H1 (cell line): ENCODE results near the gene SRMS. TPM values are rescaled to one million over a fixed set of nuclear protein-coding genes. Genes with fewer than 3 reads are reported as not detected.

ENCODE experiments used
- CTCF ChIA-PET: fragments of 300-600 bp; sonication (Branson Sonifier 250); formaldehyde crosslinking; loops from one replicate; lab custom pipeline; 2021; ENCODE audit not compliant: partially characterized antibody; lab: Charles Lee
- POLR2A ChIA-PET: fragments of 300-600 bp; sonication (Branson Sonifier 250); formaldehyde crosslinking; loops from one replicate; lab custom pipeline; 2021; ENCODE audit warnings: inconsistent platforms; ENCODE audit not compliant: partially characterized antibody; lab: Charles Lee
- DNase-seq, 2 experiments: peaks; one replicate each; pipeline versions ENCODE4 v3.0.0 to v3.0.0-alpha.2; 2010 to 2022; ENCODE audit warnings: low spot score in 2 of 2, low read depth in 1 of 2, mixed read lengths in 1 of 2
- FAIRE-seq: peaks from 2 replicates; lab custom pipeline; 2011; peaks lifted over from hg19 to GRCh38; lab: Jason Lieb, UNC
- H2AFZ ChIP-seq: 2 replicates; pipeline ENCODE4 v1.8.1; 2012; ENCODE audit warnings: low read length, inconsistent platforms
- H2AK5ac ChIP-seq: 2 replicates; pipeline ENCODE4 v1.6.1; 2013; ENCODE audit warnings: low read depth, low read length
- H2BK120ac ChIP-seq: replicated peaks from 2 replicates; pipeline ENCODE3; 2013; ENCODE audit warnings: low read depth, low read length, inconsistent platforms
- H2BK12ac ChIP-seq: 2 replicates; pipeline ENCODE4 v1.6.1; 2013; ENCODE audit warnings: low read depth, low read length
- H2BK15ac ChIP-seq: 2 replicates; pipeline ENCODE4 v1.6.1; 2013; ENCODE audit warnings: low read length
- H2BK20ac ChIP-seq: 2 replicates; pipeline ENCODE4 v1.6.1; 2013; ENCODE audit warnings: low read length
- H2BK5ac ChIP-seq: 2 replicates; pipeline ENCODE4 v1.6.1; 2013; ENCODE audit warnings: low read depth, low read length
- H3K14ac ChIP-seq: 2 replicates; pipeline ENCODE4 v1.6.1; 2013; ENCODE audit warnings: inconsistent platforms; ENCODE audit not compliant: insufficient read length
- H3K18ac ChIP-seq: 2 replicates; pipeline ENCODE4 v1.6.1; 2013; ENCODE audit warnings: low read length; ENCODE audit errors: extremely low read depth
- H3K23ac ChIP-seq: 2 replicates; pipeline ENCODE4 v1.6.1; 2013; ENCODE audit warnings: inconsistent platforms; ENCODE audit not compliant: insufficient read length
- H3K23me2 ChIP-seq: 2 replicates; pipeline ENCODE4 v1.6.1; 2013; ENCODE audit warnings: low read depth, low read length
- H3K27ac ChIP-seq: 2 replicates; pipeline ENCODE4 v1.6.1; 2011; ENCODE audit warnings: low read depth, low read length, inconsistent platforms
- H3K27me3 ChIP-seq, 4 experiments: replicated peaks in 1 of 4; 1 replicate in 1 of 4; 2 replicates in 3 of 4; pipeline versions ENCODE4 v1.6.1 to v1.8.1; 2011 to 2013; ENCODE audit warnings: low read length in 3 of 4, mild to moderate bottlenecking in 3 of 4, inconsistent platforms in 2 of 4, mixed read lengths in 2 of 4, moderate library complexity in 1 of 4; ENCODE audit not compliant: control insufficient read depth in 3 of 4, insufficient read depth in 3 of 4; ENCODE audit errors: extremely low read depth in 1 of 4
- H3K36me3 ChIP-seq, 4 experiments: 2 replicates each; pipeline versions ENCODE4 v1.6.1 to v1.8.1; 2011 to 2013; ENCODE audit warnings: mild to moderate bottlenecking in 4 of 4, low read length in 3 of 4, moderate library complexity in 2 of 4, control low read depth in 1 of 4, inconsistent platforms in 1 of 4; ENCODE audit not compliant: insufficient read depth in 4 of 4, control insufficient read depth in 2 of 4
- H3K4ac ChIP-seq: replicated peaks from 2 replicates; pipeline ENCODE3; 2013; ENCODE audit warnings: low read length, low read depth, mixed read lengths, inconsistent platforms; ENCODE audit not compliant: insufficient read length
- H3K4me1 ChIP-seq, 4 experiments: replicated peaks in 1 of 4; 1 replicate in 1 of 4; 2 replicates in 3 of 4; pipeline versions ENCODE4 v1.6.1 to v1.8.1; 2011 to 2013; ENCODE audit warnings: low read length in 3 of 4, inconsistent platforms in 2 of 4, mixed read lengths in 1 of 4; ENCODE audit not compliant: insufficient read depth in 4 of 4, control insufficient read depth in 3 of 4
- H3K4me2 ChIP-seq, 2 experiments: 2 replicates each; pipeline versions ENCODE4 v1.6.1 to v1.8.1; 2011 to 2013; ENCODE audit warnings: low read depth in 2 of 2, low read length in 2 of 2, control low read depth in 1 of 2, inconsistent platforms in 1 of 2, mild to moderate bottlenecking in 1 of 2; ENCODE audit not compliant: insufficient read depth in 1 of 2
- H3K4me3 ChIP-seq, 4 experiments: fragments of 200-600, 300-600 bp in 1 of 4; sonication (generic), shearing (Covaris generic), sonication (Bioruptor Twin) in 1 of 4; 2 replicates each; pipeline versions ENCODE4 v1.5.1 to v1.8.1; 2011 to 2016; ENCODE audit warnings: low read length in 4 of 4, low read depth in 3 of 4, control low read depth in 2 of 4, inconsistent platforms in 2 of 4, mild to moderate bottlenecking in 2 of 4, mixed read lengths in 1 of 4, moderate library complexity in 1 of 4; ENCODE audit not compliant: insufficient read depth in 2 of 4; ENCODE audit errors: extremely low read depth in 1 of 4
- H3K56ac ChIP-seq: replicated peaks from 2 replicates; pipeline ENCODE3; 2013; ENCODE audit warnings: low read depth, mild to moderate bottlenecking, mixed read lengths, low read length, inconsistent platforms; ENCODE audit not compliant: insufficient read length
- H3K79me1 ChIP-seq: 2 replicates; pipeline ENCODE4 v1.6.1; 2013; ENCODE audit warnings: low read depth, low read length, control low read depth
- H3K79me2 ChIP-seq, 2 experiments: 2 replicates each; pipeline versions ENCODE4 v1.6.1 to v1.8.1; 2012 to 2013; ENCODE audit warnings: low read length in 2 of 2, mild to moderate bottlenecking in 2 of 2, inconsistent platforms in 1 of 2; ENCODE audit not compliant: insufficient read depth in 2 of 2, control insufficient read depth in 1 of 2
- H3K9ac ChIP-seq, 4 experiments: replicated peaks in 1 of 4; 1 replicate in 1 of 4; 2 replicates in 3 of 4; pipeline versions ENCODE4 v1.6.1 to v1.8.1; 2011 to 2013; ENCODE audit warnings: low read depth in 3 of 4, low read length in 3 of 4, control low read depth in 2 of 4, mild to moderate bottlenecking in 2 of 4, moderate library complexity in 2 of 4, inconsistent platforms in 1 of 4; ENCODE audit errors: extremely low read depth in 1 of 4
- H3K9me3 ChIP-seq, 2 experiments: 2 replicates each; pipeline versions ENCODE4 v1.6.1 to v1.8.1; 2012 to 2013; ENCODE audit warnings: mild to moderate bottlenecking in 2 of 2, moderate library complexity in 2 of 2, control low read depth in 1 of 2, inconsistent platforms in 1 of 2, low read depth in 1 of 2, low read length in 1 of 2, mixed read lengths in 1 of 2; ENCODE audit not compliant: insufficient read depth in 2 of 2
- H4K20me1 ChIP-seq, 2 experiments: replicated peaks in 1 of 2; 2 replicates each; pipeline versions ENCODE3 to v1.8.1; 2011 to 2013; ENCODE audit warnings: inconsistent platforms in 2 of 2, low read length in 2 of 2, mild to moderate bottlenecking in 1 of 2; ENCODE audit not compliant: insufficient read depth in 2 of 2, control insufficient read depth in 1 of 2
- H4K5ac ChIP-seq: 2 replicates; pipeline ENCODE4 v1.6.1; 2013; ENCODE audit warnings: low read length, low read depth, mixed read lengths, inconsistent platforms; ENCODE audit not compliant: insufficient read length
- H4K8ac ChIP-seq: 2 replicates; pipeline ENCODE4 v1.8.0; 2013; ENCODE audit warnings: mild to moderate bottlenecking, moderate library complexity, low read length, inconsistent platforms; ENCODE audit not compliant: insufficient read depth; ENCODE audit errors: extremely low read depth
- H4K91ac ChIP-seq: replicated peaks from 2 replicates; pipeline ENCODE3; 2013; ENCODE audit warnings: low read length, mixed read lengths, inconsistent platforms; ENCODE audit not compliant: insufficient read length
- EGR1 ChIP-seq: IDR thresholded peaks from 2 replicates; pipeline ENCODE4 v1.6.1; 2011; ENCODE audit warnings: low read depth, low read length, borderline replicate concordance
- EZH2 ChIP-seq: fragments of 200-600 bp; sonication (generic); IDR thresholded peaks from 2 replicates; pipeline ENCODE4 v1.7.1; 2012; ENCODE audit warnings: low read depth, mild to moderate bottlenecking, moderate library complexity, low read length, inconsistent platforms; ENCODE audit not compliant: severe bottlenecking
- HDAC6 ChIP-seq: IDR thresholded peaks from one replicate; pipeline ENCODE4 v1.7.1; 2012; ENCODE audit warnings: low read depth, mild to moderate bottlenecking, inconsistent platforms, low read length, moderate library complexity
- KDM5A ChIP-seq: fragments of 200-600 bp; IDR thresholded peaks from 2 replicates; pipeline ENCODE4 v1.7.1; 2012; ENCODE audit warnings: mild to moderate bottlenecking, low read length, inconsistent platforms, mixed read lengths
- SUZ12 ChIP-seq: fragments of 200-600 bp; sonication (generic); IDR thresholded peaks from 2 replicates; pipeline ENCODE4 v1.6.1; 2012; ENCODE audit warnings: mild to moderate bottlenecking, inconsistent platforms, low read length, moderate library complexity, mixed read lengths
- ZNF274 ChIP-seq: IDR thresholded peaks from 2 replicates; pipeline ENCODE4 v1.7.0; 2012; ENCODE audit warnings: low read length, borderline replicate concordance; ENCODE audit errors: extremely low read depth
- WGBS, 2 experiments: shearing (Covaris generic) in 1 of 2; methylation state at CpG; one replicate each; pipeline versions ENCODE4 v1.1.6 to v1.1.7; 2013 to 2015; ENCODE audit warnings: low lambda C conversion rate in 2 of 2, mixed read lengths in 2 of 2, inconsistent platforms in 1 of 2, low coverage in 1 of 2, missing lambda C conversion rate in 1 of 2; ENCODE audit not compliant: insufficient replicate concordance in 2 of 2, insufficient coverage in 1 of 2, insufficient read length in 1 of 2; ENCODE audit errors: extremely low coverage in 1 of 2, missing lambda C conversion rate in 1 of 2; 5-methylcytosine and 5-hydroxymethylcytosine counted together
- polyA plus RNA-seq, 7 experiments: library from polyadenylated mRNA; depleted of rRNA in 3 of 7; stranded (reverse) in 5 of 7; unstranded in 2 of 7; fragments of >200 nt in 5 of 7; fragments of 200-250 nt in 2 of 7; gene quantifications; 1 replicate in 5 of 7; 2 replicates in 1 of 7; 4 replicates in 1 of 7; pipeline versions ENCODE4 v1.2.1 to v1.2.3, GENCODE V29; 2011 to 2013; ENCODE audit warnings: missing spikeins in 2 of 7, mixed read lengths in 2 of 7
- total RNA-seq: library from RNA; stranded (reverse); fragmentation: NEBNext Ultra II Directional; extraction: Animal tissue kit (Norgen Biotek cat#: 25700); gene quantifications from 2 replicates; pipeline ENCODE4 v1.2.1, GENCODE V29; 2021
- TF ChIP-seq, protein P1 (sequence below), 3 experiments: IDR thresholded peaks; 1 replicate in 2 of 3; 2 replicates in 1 of 3; pipeline versions ENCODE4 v1.5.1 to v1.6.1; 2011; ENCODE audit warnings: low read length in 3 of 3, mild to moderate bottlenecking in 3 of 3, inconsistent platforms in 2 of 3, low read depth in 1 of 3, moderate library complexity in 1 of 3; ENCODE audit not compliant: insufficient read depth in 1 of 3; ENCODE audit errors: control extremely low read depth in 1 of 3

SRMS gene
- total and polyA plus RNA-seq, 2 of the 8 experiments (the other 6 are each of a cell fraction or from before 2014, with no cell fraction given): 0.39 to 0.76 TPM

DNA sequence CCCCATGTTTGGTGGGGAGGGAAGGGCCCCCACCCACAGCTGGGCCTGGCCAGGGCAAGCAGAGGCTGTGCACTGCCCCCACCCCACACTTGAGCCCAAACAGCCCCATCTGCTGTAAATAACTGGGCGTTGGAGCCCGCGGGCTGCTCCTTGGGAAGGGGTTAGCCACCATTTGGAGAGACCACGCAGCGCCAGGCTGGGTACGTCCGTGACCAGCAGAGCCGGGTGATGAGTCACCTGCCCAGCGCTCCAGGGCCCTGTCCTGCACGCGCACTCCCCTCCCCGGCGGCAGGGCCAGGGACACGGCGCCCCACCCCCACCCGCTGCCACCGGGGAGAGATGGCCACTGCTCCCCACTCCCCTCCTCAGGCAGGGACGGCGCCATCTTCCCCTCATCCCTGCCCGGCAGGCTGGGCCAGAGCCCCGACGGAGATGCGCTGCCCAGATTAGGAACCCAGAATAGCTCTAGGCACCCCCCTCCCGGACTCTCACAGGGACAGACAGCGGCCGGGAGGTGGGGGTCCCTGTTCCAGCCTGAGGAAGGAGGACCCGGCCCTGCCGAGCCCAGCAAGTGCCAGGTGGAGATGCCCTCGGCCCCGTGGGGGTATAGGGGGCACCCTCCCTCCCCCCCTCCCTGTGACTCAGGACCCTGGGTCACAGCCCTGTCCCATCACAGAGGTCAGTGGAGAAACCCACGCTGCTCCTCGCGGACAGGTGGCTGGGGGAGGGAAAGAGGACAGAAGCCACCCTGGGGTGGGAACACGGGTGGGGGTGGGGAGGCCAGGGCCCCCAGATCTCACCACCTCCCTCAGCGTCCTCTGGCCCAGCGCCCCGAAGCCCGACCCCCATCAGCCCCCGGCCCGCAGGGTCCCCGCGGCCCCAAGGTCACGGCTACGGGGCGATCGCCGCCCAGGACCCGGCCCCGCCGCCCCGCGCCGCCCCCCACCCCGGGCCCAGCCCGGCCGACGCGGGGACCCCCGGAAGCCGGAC lies 49.3 kb downstream of the SRMS start:
- H3K4me3 ChIP-seq: peak overlapping the region; percentile 32 to 66 (median 36)
- no peak overlapping the region for H4K5ac ChIP-seq
- FAIRE-seq: no peak
- no peak overlapping the region for H2BK120ac ChIP-seq
- no peak overlapping the region for H2BK20ac ChIP-seq
- no peak overlapping the region for H2BK15ac ChIP-seq
- no peak overlapping the region for H3K9ac ChIP-seq
- H3K27me3 ChIP-seq: peaks cover 11 to 42% (median 35%) of the 10 kb centered on the region in 4 experiments
- H2AFZ ChIP-seq: no peak overlapping the region
- H3K4me1 ChIP-seq: peaks cover 0 to 32% (median 21%) of the 10 kb centered on the region in 4 experiments; a peak in 6 of 7 replicates
- peak overlapping the region; percentile 5; the same call in 1 of the 2 replicates for H2AK5ac ChIP-seq
- peaks cover 3% of the 10 kb centered on the region; the same call in 1 of the 2 replicates for H3K23me2 ChIP-seq
- peak overlapping the region; percentile 56 to 74 for H3K4me2 ChIP-seq
- no peak overlapping the region for H3K27ac ChIP-seq
- no peaks in the 10 kb centered on the region for H3K79me1 ChIP-seq
- ChIA-PET CTCF (interaction anchor here (1.2 to 3.4 kb wide), 5 partner anchors 20 to 38 kb away, joined by 3 to 31 read pairs (median 23); partner anchors contain the start of genes PPDPF and PTK6), POLR2A (interaction anchor here (1.9 to 2.4 kb wide), 2 partner anchors 9 to 23 kb away, joined by 5 to 22 read pairs; partner anchors contain the start of gene PPDPF)
- no peak overlapping the region for H3K23ac ChIP-seq
- H3K79me2 ChIP-seq: no peaks in the 10 kb centered on the region
- peak in 1 of 2 experiments; percentile 72 for DNase-seq
- H2BK5ac ChIP-seq: no peak overlapping the region
- H3K56ac ChIP-seq: no peak overlapping the region
- peak overlapping the region; percentile 54 for H4K91ac ChIP-seq
- H3K18ac ChIP-seq: peak overlapping the region; percentile 4
- peaks cover 0 to 4% of the 10 kb centered on the region in 2 experiments for H4K20me1 ChIP-seq
- H3K14ac ChIP-seq: no peak overlapping the region
- no peaks in the 10 kb centered on the region for H3K9me3 ChIP-seq
- H3K4ac ChIP-seq: peak overlapping the region; percentile 38
- WGBS, 2 experiments: 23% methylated on average over 13 of the region's 60 CpGs; no CpG with 5 or more reads in 1 of the 2 experiments
- H3K36me3 ChIP-seq: no peaks in the 10 kb centered on the region; a peak in 1 of 8 replicates
- 0 out of 2 replicates have a peak overlapping the region, but pooled peaks have one; percentile 5 for H4K8ac ChIP-seq
- no peak overlapping the region for H2BK12ac ChIP-seq
- TF ChIP-seq SUZ12: peak; percentile 29; the same call in 1 of the 2 replicates
- no peak for TF ChIP-seq KDM5A
- TF ChIP-seq EZH2: peak; percentile 43
- no peak for TF ChIP-seq ZNF274
- TF ChIP-seq EGR1: 0 out of 2 replicates have a peak, but pooled peaks have one; percentile 13
- TF ChIP-seq, protein P1, sequence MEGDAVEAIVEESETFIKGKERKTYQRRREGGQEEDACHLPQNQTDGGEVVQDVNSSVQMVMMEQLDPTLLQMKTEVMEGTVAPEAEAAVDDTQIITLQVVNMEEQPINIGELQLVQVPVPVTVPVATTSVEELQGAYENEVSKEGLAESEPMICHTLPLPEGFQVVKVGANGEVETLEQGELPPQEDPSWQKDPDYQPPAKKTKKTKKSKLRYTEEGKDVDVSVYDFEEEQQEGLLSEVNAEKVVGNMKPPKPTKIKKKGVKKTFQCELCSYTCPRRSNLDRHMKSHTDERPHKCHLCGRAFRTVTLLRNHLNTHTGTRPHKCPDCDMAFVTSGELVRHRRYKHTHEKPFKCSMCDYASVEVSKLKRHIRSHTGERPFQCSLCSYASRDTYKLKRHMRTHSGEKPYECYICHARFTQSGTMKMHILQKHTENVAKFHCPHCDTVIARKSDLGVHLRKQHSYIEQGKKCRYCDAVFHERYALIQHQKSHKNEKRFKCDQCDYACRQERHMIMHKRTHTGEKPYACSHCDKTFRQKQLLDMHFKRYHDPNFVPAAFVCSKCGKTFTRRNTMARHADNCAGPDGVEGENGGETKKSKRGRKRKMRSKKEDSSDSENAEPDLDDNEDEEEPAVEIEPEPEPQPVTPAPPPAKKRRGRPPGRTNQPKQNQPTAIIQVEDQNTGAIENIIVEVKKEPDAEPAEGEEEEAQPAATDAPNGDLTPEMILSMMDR (IDR thresholded peaks at IDR 0.05; ENCODE audit: control extremely low read depth in 1 of 3, insufficient read depth in 1 of 3, low read depth in 1 of 3, low read length in 3 of 3): peak in 1 of 3 experiments; percentile 8; a peak in 1 of 4 replicates
- TF ChIP-seq HDAC6: no peak
